Measurements from ENCODE around the gene ATP5IF1. TPM values are rescaled to one million over a fixed set of nuclear protein-coding genes. Genes with fewer than 3 reads are reported as not detected.

Gene ATP5IF1
- total and polyA plus RNA-seq, 9 of the 15 experiments (the other 6 are each of a cell fraction or from before 2014, with no cell fraction given) = 292 to 1,422 (median 388) TPM

DNA sequence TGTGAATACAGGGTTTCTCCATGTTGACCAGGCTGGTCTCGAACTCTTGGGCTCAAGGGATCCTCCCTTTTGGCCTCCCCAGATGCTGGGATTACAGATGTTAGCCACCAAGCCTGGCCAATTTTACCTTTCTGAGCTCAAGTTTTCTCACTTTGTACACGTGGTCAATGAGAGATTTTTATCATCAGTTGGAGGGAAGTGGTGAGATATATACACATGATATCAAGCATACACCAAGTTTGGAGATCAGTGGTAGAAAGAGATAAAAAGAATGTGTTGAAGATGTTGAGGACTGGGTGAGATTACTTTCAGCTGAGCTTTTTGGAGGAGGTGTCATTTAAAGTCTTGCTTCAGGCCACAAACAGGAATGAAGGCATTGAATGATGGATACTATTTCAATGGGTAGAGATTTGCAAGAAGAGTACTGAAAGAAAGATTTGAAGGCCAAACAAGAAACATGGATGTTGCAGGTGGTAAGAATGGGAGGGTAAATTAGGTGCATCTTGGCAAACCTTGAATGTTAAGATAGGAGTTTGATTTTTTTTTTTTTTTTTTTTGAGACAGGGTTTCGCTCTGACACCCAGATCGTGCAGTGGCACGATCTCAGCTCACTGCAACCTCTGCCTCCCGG, 20.4 kb downstream of the ATP5IF1 start (continued):
- TF ChIP-seq, protein P1, sequence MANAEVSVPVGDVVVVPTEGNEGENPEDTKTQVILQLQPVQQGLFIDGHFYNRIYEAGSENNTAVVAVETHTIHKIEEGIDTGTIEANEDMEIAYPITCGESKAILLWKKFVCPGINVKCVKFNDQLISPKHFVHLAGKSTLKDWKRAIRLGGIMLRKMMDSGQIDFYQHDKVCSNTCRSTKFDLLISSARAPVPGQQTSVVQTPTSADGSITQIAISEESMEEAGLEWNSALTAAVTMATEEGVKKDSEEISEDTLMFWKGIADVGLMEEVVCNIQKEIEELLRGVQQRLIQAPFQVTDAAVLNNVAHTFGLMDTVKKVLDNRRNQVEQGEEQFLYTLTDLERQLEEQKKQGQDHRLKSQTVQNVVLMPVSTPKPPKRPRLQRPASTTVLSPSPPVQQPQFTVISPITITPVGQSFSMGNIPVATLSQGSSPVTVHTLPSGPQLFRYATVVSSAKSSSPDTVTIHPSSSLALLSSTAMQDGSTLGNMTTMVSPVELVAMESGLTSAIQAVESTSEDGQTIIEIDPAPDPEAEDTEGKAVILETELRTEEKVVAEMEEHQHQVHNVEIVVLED (CRISPR knock-in tag; IDR thresholded peaks at IDR 0.05) = 0 out of 2 replicates have a peak, but pooled peaks have one; percentile 31
- TF ChIP-seq ZBTB40 (IDR thresholded peaks at IDR 0.05) (0 out of 2 replicates have a peak, but pooled peaks have one; percentile 10), ZBTB40 (CRISPR knock-in tag; IDR thresholded peaks at IDR 0.05) (no peak), TCF3 (CRISPR knock-in tag; IDR thresholded peaks at IDR 0.05) (peak; percentile 50), ETV1 (tag; conservative IDR thresholded peaks at IDR 0.05; ENCODE audit: low read depth) (peak; percentile 56), CREB3L1 (IDR thresholded peaks at IDR 0.05; ENCODE audit: borderline replicate concordance, low read depth) (peak; percentile 41; the same call in 1 of the 2 replicates), ZNF583 (CRISPR knock-in tag; IDR thresholded peaks at IDR 0.05) (no peak), LCOR (CRISPR knock-in tag; IDR thresholded peaks at IDR 0.05) (0 out of 2 replicates have a peak, but pooled peaks have one; percentile 23), HIVEP1 (CRISPR knock-in tag; IDR thresholded peaks at IDR 0.05) (peak; percentile 67; the same call in 1 of the 2 replicates), NBN (IDR thresholded peaks at IDR 0.05; ENCODE audit: low read depth) (peak; percentile 46; the same call in 1 of the 2 replicates), TBL1XR1 (IDR thresholded peaks at IDR 0.05; ENCODE audit: low read length in 2 of 2) (peak in 1 of 2 experiments; percentile 67; a peak in 2 of 4 replicates), NCOR1 (IDR thresholded peaks at IDR 0.05) (peak; percentile 45; the same call in 1 of the 2 replicates), NFIC (IDR thresholded peaks at IDR 0.05) (no peak), ELF4 (CRISPR knock-in tag; IDR thresholded peaks at IDR 0.05) (no peak), MEF2D (tag; conservative IDR thresholded peaks at IDR 0.05; ENCODE audit: low read depth) (0 out of 2 replicates have a peak, but pooled peaks have one; percentile 46), TAF9B (IDR thresholded peaks at IDR 0.05; ENCODE audit: partially characterized antibody) (no peak), ZEB2 (IDR thresholded peaks at IDR 0.05) (peak; percentile 69)

Data from K562 (cell line).